ENCODE measurements around the gene STPG2. TPM values are rescaled to one million over a fixed set of nuclear protein-coding genes. Genes with fewer than 3 reads are reported as not detected.

The STPG2 gene
- total RNA-seq, 1 experiment from 2014 or later: 0.35 TPM

- H2AFZ ChIP-seq: no peak overlapping the region
- H4K20me1 ChIP-seq (ENCODE audit: insufficient read depth): no peaks in the 10 kb centered on the region
- intact Hi-C loops (cut with micrococcal nuclease; ENCODE audit: unreplicated experiment): no loop called here
- TF ChIP-seq EZH2 (IDR thresholded peaks at IDR 0.05; ENCODE audit: low read depth): no peak
- no peak for TF ChIP-seq CTCF (conservative IDR thresholded peaks at IDR 0.05)
- H3K79me2 ChIP-seq (ENCODE audit: low read depth): no peaks in the 10 kb centered on the region
- no peak overlapping the region for H3K27ac ChIP-seq
- ChIA-PET CTCF (no interaction called here), POLR2A (ENCODE audit: unreplicated experiment) (no interaction called here)
- H3F3A ChIP-seq (ENCODE audit: insufficient read depth, low read depth): no peaks in the 10 kb centered on the region
- no TSS peak for BruUV-seq (replicated peaks)
- H3K4me3 ChIP-seq: no peak overlapping the region
- H3K4me1 ChIP-seq (replicated peaks; ENCODE audit: insufficient read depth): no peaks in the 10 kb centered on the region
- H3K27me3 ChIP-seq (ENCODE audit: insufficient read depth, low read depth): no peaks in the 10 kb centered on the region
- no peaks in the 10 kb centered on the region for H3K36me3 ChIP-seq (ENCODE audit: low read depth)
- DNase-seq: no peak
- H3K9me2 ChIP-seq (ENCODE audit: insufficient read depth): no peaks in the 10 kb centered on the region
- H3K9me3 ChIP-seq (ENCODE audit: insufficient read depth, low read depth): no peaks in the 10 kb centered on the region
- no peak overlapping the region for H3K4me2 ChIP-seq
Observed at GRCh38 chr4:97759785-97760184, 383.5 kb downstream of the STPG2 start.

- no TSS peak for BruUV-seq (replicated peaks)
- Histone ChIP-seq H3K27me3 (ENCODE audit: insufficient read depth, low read depth) (no peaks in the 10 kb centered on the region), H2AFZ (no peak overlapping the region), H3K36me3 (ENCODE audit: low read depth) (no peaks in the 10 kb centered on the region), H3K9me2 (ENCODE audit: insufficient read depth) (no peaks in the 10 kb centered on the region), H3F3A (ENCODE audit: insufficient read depth, low read depth) (no peaks in the 10 kb centered on the region), H3K9me3 (ENCODE audit: insufficient read depth, low read depth) (no peaks in the 10 kb centered on the region), H4K20me1 (ENCODE audit: insufficient read depth) (no peaks in the 10 kb centered on the region), H3K79me2 (ENCODE audit: low read depth) (no peaks in the 10 kb centered on the region), H3K4me3 (no peak overlapping the region), H3K4me2 (no peak overlapping the region), H3K27ac (no peak overlapping the region), H3K4me1 (replicated peaks; ENCODE audit: insufficient read depth) (no peaks in the 10 kb centered on the region)
- ChIA-PET CTCF (no interaction called here), POLR2A (ENCODE audit: unreplicated experiment) (no interaction called here)
- intact Hi-C loops (cut with micrococcal nuclease; ENCODE audit: unreplicated experiment): no loop called here
- TF ChIP-seq CTCF (conservative IDR thresholded peaks at IDR 0.05) (no peak), EZH2 (IDR thresholded peaks at IDR 0.05; ENCODE audit: low read depth) (no peak)
- DNase-seq: no peak
Observed at GRCh38 chr4:97752599-97752998, 390.7 kb downstream of the STPG2 start.

GRCh38 chr4:97747945-97748344 is 395.3 kb downstream of the STPG2 start:
- DNase-seq: no peak
- Histone ChIP-seq H3K4me1 (replicated peaks; ENCODE audit: insufficient read depth) (no peaks in the 10 kb centered on the region), H3K27ac (no peak overlapping the region), H3K27me3 (ENCODE audit: insufficient read depth, low read depth) (no peaks in the 10 kb centered on the region), H2AFZ (no peak overlapping the region), H4K20me1 (ENCODE audit: insufficient read depth) (no peaks in the 10 kb centered on the region), H3K4me2 (no peak overlapping the region), H3K9me2 (ENCODE audit: insufficient read depth) (no peaks in the 10 kb centered on the region), H3K4me3 (no peak overlapping the region), H3K79me2 (ENCODE audit: low read depth) (no peaks in the 10 kb centered on the region), H3K9me3 (ENCODE audit: insufficient read depth, low read depth) (no peaks in the 10 kb centered on the region), H3K36me3 (ENCODE audit: low read depth) (no peaks in the 10 kb centered on the region), H3F3A (ENCODE audit: insufficient read depth, low read depth) (no peaks in the 10 kb centered on the region)
- CTCF ChIA-PET: no interaction called here
- BruUV-seq (replicated peaks): no TSS peak
- POLR2A ChIA-PET (ENCODE audit: unreplicated experiment): no interaction called here
- intact Hi-C loops (cut with micrococcal nuclease; ENCODE audit: unreplicated experiment): no loop called here
- no peak for TF ChIP-seq CTCF (conservative IDR thresholded peaks at IDR 0.05)
- no peak for TF ChIP-seq EZH2 (IDR thresholded peaks at IDR 0.05; ENCODE audit: low read depth)
